ENCODE measurements around the gene PROKR2. TPM values are rescaled to one million over a fixed set of nuclear protein-coding genes. Genes with fewer than 3 reads are reported as not detected.

The PROKR2 gene
- total RNA-seq, 2 experiments from 2014 or later: not detected

GRCh38 chr20:5282561-5282960 is 34.2 kb downstream of the PROKR2 start:
- Mint-ChIP-seq H3K9me3 (peaks cover 10% of the 10 kb centered on the region), H3K36me3 (ENCODE audit: low read depth) (no peaks in the 10 kb centered on the region), H3K4me1 (ENCODE audit: low read depth) (no peaks in the 10 kb centered on the region), H3K4me3 (no peak overlapping the region), H3K27ac (no peak overlapping the region), H3K27me3 (peaks cover 47% of the 10 kb centered on the region)
- no peak for TF ChIP-seq CTCF (IDR thresholded peaks at IDR 0.05)
- peaks cover 0 to 7% of the 10 kb centered on the region in 2 experiments for H3K9me3 ChIP-seq (ENCODE audit: control insufficient read depth in 1 of 2, insufficient read depth in 1 of 2, low read length in 2 of 2)
- no peak overlapping the region for H3K27ac ChIP-seq (ENCODE audit: low read depth in 1 of 2, low read length in 2 of 2)
- DNase-seq (no peak), ATAC-seq (ENCODE audit: poor library complexity) (no peak)
- H3K4me1 ChIP-seq (ENCODE audit: insufficient read depth, low read length): no peaks in the 10 kb centered on the region
- ChIA-PET POLR2A (no interaction called here), CTCF (no interaction called here)
- H3K27me3 ChIP-seq (ENCODE audit: control insufficient read depth in 1 of 2, insufficient read depth in 2 of 2, low read length in 2 of 2): peaks cover 0 to 8% of the 10 kb centered on the region in 2 experiments
- H3K4me3 ChIP-seq (ENCODE audit: low read length): no peak overlapping the region
- H3K36me3 ChIP-seq (ENCODE audit: insufficient read depth, low read length): no peaks in the 10 kb centered on the region
- intact Hi-C loops (cut with DNase I, micrococcal nuclease): no loop called here

GRCh38 chr20:5279661-5280060 is 37.1 kb downstream of the PROKR2 start:
- Mint-ChIP-seq H3K4me3 (no peak overlapping the region), H3K36me3 (ENCODE audit: low read depth) (no peaks in the 10 kb centered on the region), H3K4me1 (ENCODE audit: low read depth) (no peaks in the 10 kb centered on the region), H3K27me3 (peaks cover 53% of the 10 kb centered on the region), H3K9me3 (peaks cover 7% of the 10 kb centered on the region), H3K27ac (no peak overlapping the region)
- Histone ChIP-seq H3K4me1 (ENCODE audit: insufficient read depth, low read length) (no peaks in the 10 kb centered on the region), H3K36me3 (ENCODE audit: insufficient read depth, low read length) (no peaks in the 10 kb centered on the region), H3K4me3 (ENCODE audit: low read length) (no peak overlapping the region), H3K27me3 (ENCODE audit: control insufficient read depth in 1 of 2, insufficient read depth in 2 of 2, low read length in 2 of 2) (peaks cover 0 to 8% of the 10 kb centered on the region in 2 experiments), H3K27ac (ENCODE audit: low read depth in 1 of 2, low read length in 2 of 2) (no peak overlapping the region), H3K9me3 (ENCODE audit: control insufficient read depth in 1 of 2, insufficient read depth in 1 of 2, low read length in 2 of 2) (peaks cover 0 to 7% of the 10 kb centered on the region in 2 experiments)
- ChIA-PET CTCF (no interaction called here), POLR2A (no interaction called here)
- intact Hi-C loops (cut with DNase I, micrococcal nuclease): no loop called here
- no peak for ATAC-seq (ENCODE audit: poor library complexity)
- no peak for TF ChIP-seq CTCF (IDR thresholded peaks at IDR 0.05)
- no peak for DNase-seq

GRCh38 chr20:5272268-5272667 is 44.5 kb downstream of the PROKR2 start:
- no peak for TF ChIP-seq CTCF (IDR thresholded peaks at IDR 0.05)
- H3K27me3 Mint-ChIP-seq: peaks cover 54% of the 10 kb centered on the region
- ATAC-seq (ENCODE audit: poor library complexity) (no peak), DNase-seq (no peak)
- POLR2A ChIA-PET: no interaction called here
- intact Hi-C loops (cut with DNase I, micrococcal nuclease): no loop called here
- peaks cover 0 to 4% of the 10 kb centered on the region in 2 experiments for H3K27me3 ChIP-seq (ENCODE audit: control insufficient read depth in 1 of 2, insufficient read depth in 2 of 2, low read length in 2 of 2)
- CTCF ChIA-PET: no interaction called here
- H3K4me3 ChIP-seq (ENCODE audit: low read length): no peak overlapping the region
- H3K4me1 Mint-ChIP-seq (ENCODE audit: low read depth): no peaks in the 10 kb centered on the region
- no peaks in the 10 kb centered on the region for H3K36me3 ChIP-seq (ENCODE audit: insufficient read depth, low read length)
- H3K9me3 ChIP-seq (ENCODE audit: control insufficient read depth in 1 of 2, insufficient read depth in 1 of 2, low read length in 2 of 2): no peaks in the 10 kb centered on the region
- H3K4me1 ChIP-seq (ENCODE audit: insufficient read depth, low read length): peaks cover 3% of the 10 kb centered on the region
- H3K9me3 Mint-ChIP-seq: no peaks in the 10 kb centered on the region
- no peaks in the 10 kb centered on the region for H3K36me3 Mint-ChIP-seq (ENCODE audit: low read depth)
- no peak overlapping the region for H3K27ac ChIP-seq (ENCODE audit: low read depth in 1 of 2, low read length in 2 of 2)
- H3K27ac Mint-ChIP-seq: no peak overlapping the region
- H3K4me3 Mint-ChIP-seq: no peak overlapping the region

Data from CD4-positive, alpha-beta T cell (primary cell).